OCI-LY3 (cell line): Measurements from ENCODE around the gene SCNN1G.

Source experiments
- H2AFZ ChIP-seq: fragments of 200-600, 300-600 bp; shearing (Covaris generic); 2 replicates; pipeline ENCODE4 v1.6.0; 2014; ENCODE audit warnings: antibody characterized with exemption, low read depth, low read length
- H3K27ac ChIP-seq: fragments of 200-600, 300-600 bp; sonication (generic); 2 replicates; pipeline ENCODE4 v1.5.1; 2014; ENCODE audit warnings: mild to moderate bottlenecking, low read length, moderate library complexity, mixed read lengths
- H3K27me3 ChIP-seq: fragments of 200-600, 300-600 bp; sonication (generic); 2 replicates; pipeline ENCODE4 v1.6.1; 2014; ENCODE audit warnings: low read depth, low read length, mixed read lengths
- H3K36me3 ChIP-seq: fragments of 200-600, 300-600 bp; sonication (generic); replicated peaks from 2 replicates; pipeline ENCODE3; 2014; ENCODE audit warnings: low read depth, low read length, mixed read lengths
- H3K4me1 ChIP-seq: fragments of 300-600, 200-600 bp; sonication (generic); 2 replicates; pipeline ENCODE4 v1.6.1; 2014; ENCODE audit warnings: low read length, mixed read lengths
- H3K4me2 ChIP-seq: fragments of 200-600, 300-600 bp; sonication (generic); 2 replicates; pipeline ENCODE4 v1.6.1; 2014; ENCODE audit warnings: low read length, mixed read lengths
- H3K4me3 ChIP-seq: fragments of 300-600, 200-600 bp; sonication (generic); 2 replicates; pipeline ENCODE4 v1.5.1; 2014; ENCODE audit warnings: antibody characterized with exemption, mild to moderate bottlenecking, low read length, moderate library complexity
- H3K79me2 ChIP-seq: fragments of 300-600, 200-600 bp; shearing (Covaris generic); 2 replicates; pipeline ENCODE4 v1.6.1; 2014; ENCODE audit warnings: mild to moderate bottlenecking, low read length, mixed read lengths
- H3K9ac ChIP-seq: fragments of 300-600, 200-600 bp; shearing (Covaris generic); 2 replicates; pipeline ENCODE4 v1.6.0; 2014; ENCODE audit warnings: mild to moderate bottlenecking, low read length, moderate library complexity
- H3K9me3 ChIP-seq: fragments of 200-600, 300-600 bp; shearing (Covaris generic); 2 replicates; pipeline ENCODE4 v1.6.1; 2014; ENCODE audit warnings: low read length, mixed read lengths; ENCODE audit not compliant: insufficient read depth
- H4K20me1 ChIP-seq: fragments of 200-600, 300-600 bp; sonication (generic); 2 replicates; pipeline ENCODE4 v1.6.1; 2016; ENCODE audit warnings: low read length, mixed read lengths; ENCODE audit not compliant: insufficient read depth
- EZH2phosphoT487 ChIP-seq: fragments of 200-600 bp; shearing (Covaris generic); IDR thresholded peaks from 2 replicates; pipeline ENCODE4 v1.6.1; 2018; ENCODE audit warnings: antibody characterized with exemption, mixed run types, low read depth
- TF ChIP-seq, protein P1 (sequence below): fragments of 200-600, 300-600 bp; sonication (generic); IDR thresholded peaks from 2 replicates; pipeline ENCODE4 v1.5.1; 2014; ENCODE audit warnings: antibody characterized with exemption, low read length, low read depth

The SCNN1G gene

DNA sequence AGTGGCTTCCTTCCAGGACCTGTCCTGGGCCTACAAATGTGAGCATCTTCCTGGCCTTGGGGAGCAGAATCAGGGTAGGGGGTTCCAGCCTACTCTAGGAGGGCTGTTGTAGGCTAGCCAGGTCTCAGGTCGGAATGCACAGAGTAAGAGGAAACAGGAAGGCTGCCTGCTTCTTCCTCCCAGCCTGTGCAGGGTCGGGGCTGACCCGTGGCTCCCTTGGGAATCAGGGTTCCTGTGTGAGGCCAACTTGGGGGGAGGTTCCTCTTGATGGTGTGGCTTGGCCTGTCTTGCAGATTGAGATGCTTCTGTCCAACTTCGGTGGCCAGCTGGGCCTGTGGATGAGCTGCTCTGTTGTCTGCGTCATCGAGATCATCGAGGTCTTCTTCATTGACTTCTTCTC is 32.3 kb downstream of the SCNN1G start:
- Histone ChIP-seq H3K4me1 (no peaks in the 10 kb centered on the region), H3K36me3 (no peaks in the 10 kb centered on the region), H2AFZ (no peak overlapping the region), H4K20me1 (no peaks in the 10 kb centered on the region), H3K4me2 (no peak overlapping the region), H3K27me3 (0 out of 2 replicates have a peak, but pooled peaks cover 6% of the 10 kb centered on the region), H3K9me3 (no peaks in the 10 kb centered on the region), H3K4me3 (no peak overlapping the region), H3K79me2 (no peaks in the 10 kb centered on the region), H3K9ac (no peak overlapping the region), H3K27ac (no peak overlapping the region)
- no peak for TF ChIP-seq EZH2phosphoT487
- TF ChIP-seq, protein P1, sequence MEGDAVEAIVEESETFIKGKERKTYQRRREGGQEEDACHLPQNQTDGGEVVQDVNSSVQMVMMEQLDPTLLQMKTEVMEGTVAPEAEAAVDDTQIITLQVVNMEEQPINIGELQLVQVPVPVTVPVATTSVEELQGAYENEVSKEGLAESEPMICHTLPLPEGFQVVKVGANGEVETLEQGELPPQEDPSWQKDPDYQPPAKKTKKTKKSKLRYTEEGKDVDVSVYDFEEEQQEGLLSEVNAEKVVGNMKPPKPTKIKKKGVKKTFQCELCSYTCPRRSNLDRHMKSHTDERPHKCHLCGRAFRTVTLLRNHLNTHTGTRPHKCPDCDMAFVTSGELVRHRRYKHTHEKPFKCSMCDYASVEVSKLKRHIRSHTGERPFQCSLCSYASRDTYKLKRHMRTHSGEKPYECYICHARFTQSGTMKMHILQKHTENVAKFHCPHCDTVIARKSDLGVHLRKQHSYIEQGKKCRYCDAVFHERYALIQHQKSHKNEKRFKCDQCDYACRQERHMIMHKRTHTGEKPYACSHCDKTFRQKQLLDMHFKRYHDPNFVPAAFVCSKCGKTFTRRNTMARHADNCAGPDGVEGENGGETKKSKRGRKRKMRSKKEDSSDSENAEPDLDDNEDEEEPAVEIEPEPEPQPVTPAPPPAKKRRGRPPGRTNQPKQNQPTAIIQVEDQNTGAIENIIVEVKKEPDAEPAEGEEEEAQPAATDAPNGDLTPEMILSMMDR, result no peak

DNA sequence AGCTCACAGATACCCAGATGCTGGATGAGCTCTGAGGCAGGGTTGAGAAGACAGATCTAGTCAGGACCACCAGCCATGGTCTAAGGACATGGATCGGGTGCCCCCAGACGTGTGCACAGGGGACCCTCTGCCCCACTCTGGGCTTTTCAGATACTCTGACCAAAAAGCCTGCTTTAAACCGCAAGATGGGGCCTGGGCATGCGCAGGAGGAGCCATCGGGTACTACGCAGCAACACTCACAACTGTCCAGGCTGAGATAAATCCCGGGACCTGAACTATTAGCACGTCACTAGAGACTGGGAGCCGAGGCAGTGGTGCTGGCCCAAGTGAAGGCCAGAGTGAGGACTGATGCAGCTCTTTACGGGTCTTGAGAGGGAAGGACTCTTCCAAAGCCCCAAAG is 32.9 kb downstream of the SCNN1G start:
- Histone ChIP-seq H3K27ac (no peak overlapping the region), H3K27me3 (0 out of 2 replicates have a peak, but pooled peaks cover 6% of the 10 kb centered on the region), H3K4me3 (no peak overlapping the region), H3K4me2 (no peak overlapping the region), H3K9me3 (no peaks in the 10 kb centered on the region), H4K20me1 (no peaks in the 10 kb centered on the region), H3K4me1 (no peaks in the 10 kb centered on the region), H3K36me3 (no peaks in the 10 kb centered on the region), H2AFZ (no peak overlapping the region), H3K79me2 (no peaks in the 10 kb centered on the region), H3K9ac (no peak overlapping the region)
- TF ChIP-seq, protein P1, result no peak
- no peak for TF ChIP-seq EZH2phosphoT487

GRCh38 chr16:23216658-23217246 is 34.2 kb downstream of the SCNN1G start:
- H3K79me2 ChIP-seq, result no peaks in the 10 kb centered on the region
- no peak overlapping the region for H3K27ac ChIP-seq
- H3K4me3 ChIP-seq, result no peak overlapping the region
- H3K36me3 ChIP-seq, result no peaks in the 10 kb centered on the region
- no peak for TF ChIP-seq EZH2phosphoT487
- TF ChIP-seq, protein P1, result no peak
- no peaks in the 10 kb centered on the region for H3K9me3 ChIP-seq
- no peak overlapping the region for H3K4me2 ChIP-seq
- H4K20me1 ChIP-seq, result no peaks in the 10 kb centered on the region
- H3K4me1 ChIP-seq, result no peaks in the 10 kb centered on the region
- no peak overlapping the region for H2AFZ ChIP-seq
- H3K27me3 ChIP-seq, result 0 out of 2 replicates have a peak, but pooled peaks cover 6% of the 10 kb centered on the region
- H3K9ac ChIP-seq, result no peak overlapping the region

DNA sequence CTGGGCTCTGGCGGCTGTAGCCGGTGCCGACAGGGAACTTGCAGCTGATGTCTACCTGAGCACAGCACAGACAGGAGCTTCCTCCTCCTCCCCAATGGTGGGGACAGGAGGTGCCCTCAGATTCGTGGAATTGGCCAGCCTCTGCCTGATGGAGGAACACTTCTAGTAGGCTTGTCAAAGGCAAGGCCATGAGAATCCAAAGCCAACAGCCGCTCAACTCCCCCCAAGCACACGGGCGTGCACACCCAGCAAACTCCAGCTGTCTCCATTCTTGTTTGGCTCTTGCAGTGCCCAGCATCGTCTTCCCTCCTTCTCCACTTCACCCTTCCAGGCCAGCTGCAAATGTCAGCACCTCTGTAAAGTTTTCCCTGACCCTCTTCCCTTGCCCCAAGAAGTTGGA is 35.1 kb downstream of the SCNN1G start:
- H3K27me3 ChIP-seq, result 0 out of 2 replicates have a peak, but pooled peaks cover 6% of the 10 kb centered on the region
- no peaks in the 10 kb centered on the region for H3K4me1 ChIP-seq
- no peak overlapping the region for H2AFZ ChIP-seq
- H3K4me2 ChIP-seq, result no peak overlapping the region
- no peaks in the 10 kb centered on the region for H3K9me3 ChIP-seq
- no peak overlapping the region for H3K9ac ChIP-seq
- H3K36me3 ChIP-seq, result no peaks in the 10 kb centered on the region
- H3K4me3 ChIP-seq, result no peak overlapping the region
- no peaks in the 10 kb centered on the region for H3K79me2 ChIP-seq
- no peak overlapping the region for H3K27ac ChIP-seq
- no peak for TF ChIP-seq EZH2phosphoT487
- TF ChIP-seq, protein P1, result no peak
- H4K20me1 ChIP-seq, result no peaks in the 10 kb centered on the region
